GM21619 (cell line): ENCODE data around the gene ITGA3.

Source experiments
- ATAC-seq: cut with Tn5 transposase; IDR thresholded peaks from one replicate; pipeline ENCODE4 v1.9.1; 2021; ENCODE audit not compliant: unreplicated experiment

ITGA3 gene

GRCh38 chr17:50090971-50091917 is 35.3 kb downstream of the ITGA3 start:
- no peak for ATAC-seq

GRCh38 chr17:50091918-50092285 is 36.0 kb downstream of the ITGA3 start:
- no peak for ATAC-seq

DNA sequence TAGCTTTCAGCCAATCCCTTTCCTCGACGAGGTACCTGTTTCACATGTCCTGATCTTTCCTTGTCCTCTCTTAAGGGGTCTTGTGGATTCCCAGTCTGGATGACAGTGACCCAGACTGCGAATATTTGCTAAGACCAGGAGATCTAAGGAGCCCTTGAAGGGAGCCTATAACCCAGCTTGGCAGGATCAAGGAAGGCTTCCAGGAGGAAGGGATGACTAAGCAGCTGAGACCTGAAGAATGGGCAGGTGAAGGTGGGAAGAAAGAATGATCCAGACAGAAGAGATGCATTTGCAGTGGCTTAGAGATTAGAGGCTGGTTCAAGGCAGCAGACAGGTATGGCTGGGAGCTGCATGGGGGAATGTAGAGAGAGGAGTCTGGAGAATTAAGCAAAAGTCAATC is 37.3 kb downstream of the ITGA3 start:
- no peak for ATAC-seq

DNA sequence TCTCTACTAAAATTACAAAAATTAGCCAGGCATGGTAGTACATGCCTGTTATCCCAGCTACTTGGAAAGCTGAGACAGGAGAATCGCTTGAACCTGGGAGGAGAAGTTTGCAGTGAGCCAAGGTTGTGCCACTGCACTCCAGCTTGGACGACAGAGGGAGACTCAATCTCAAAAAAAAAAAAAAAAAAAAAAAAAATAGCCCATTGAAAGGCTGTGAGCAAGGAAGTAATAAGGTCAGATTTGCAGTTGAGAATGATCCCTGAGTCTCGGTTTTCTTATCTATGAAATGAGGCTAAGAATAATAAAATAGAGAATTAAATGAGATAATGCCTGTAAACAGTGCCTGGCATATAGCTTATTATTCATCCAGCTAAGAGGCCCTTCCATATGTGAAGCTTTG is 37.9 kb downstream of the ITGA3 start:
- no peak for ATAC-seq

GRCh38 chr17:50094243-50094752 is 38.4 kb downstream of the ITGA3 start:
- no peak for ATAC-seq

- peak; percentile 93 for ATAC-seq
Observed at GRCh38 chr17:50094753-50095619, 39.1 kb downstream of the ITGA3 start, which contains the start of gene PDK2. PDK2 (plus strand) TSS chr17:50095351; CDS start chr17:50095436, 85 bp downstream.

GRCh38 chr17:50095626-50096037 is 39.7 kb downstream of the ITGA3 start:
- no peak for ATAC-seq

GRCh38 chr17:50096092-50096491 is 40.2 kb downstream of the ITGA3 start:
- no peak for ATAC-seq

DNA sequence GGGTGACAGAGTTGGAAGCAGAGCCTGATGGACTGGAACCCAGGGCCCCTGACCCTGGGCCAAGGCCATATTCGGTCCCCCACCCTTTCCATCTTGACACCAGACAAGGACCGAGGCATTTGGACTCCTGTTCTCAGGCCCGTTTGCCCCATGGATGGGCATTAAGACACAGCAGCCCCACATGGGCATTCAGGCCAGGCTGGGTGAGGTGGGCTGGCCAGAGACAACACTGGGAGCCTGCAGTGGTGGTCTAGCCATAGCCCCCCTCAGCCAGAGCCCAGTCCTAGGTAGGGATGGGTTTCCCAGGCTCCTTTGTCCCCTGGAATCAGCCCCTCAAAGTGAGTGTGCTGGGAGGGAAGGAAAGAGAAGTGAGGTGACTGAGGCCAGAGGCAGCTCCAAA is 40.8 kb downstream of the ITGA3 start:
- ATAC-seq, result no peak

GRCh38 chr17:50097455-50097854 is 41.5 kb downstream of the ITGA3 start:
- no peak for ATAC-seq

DNA sequence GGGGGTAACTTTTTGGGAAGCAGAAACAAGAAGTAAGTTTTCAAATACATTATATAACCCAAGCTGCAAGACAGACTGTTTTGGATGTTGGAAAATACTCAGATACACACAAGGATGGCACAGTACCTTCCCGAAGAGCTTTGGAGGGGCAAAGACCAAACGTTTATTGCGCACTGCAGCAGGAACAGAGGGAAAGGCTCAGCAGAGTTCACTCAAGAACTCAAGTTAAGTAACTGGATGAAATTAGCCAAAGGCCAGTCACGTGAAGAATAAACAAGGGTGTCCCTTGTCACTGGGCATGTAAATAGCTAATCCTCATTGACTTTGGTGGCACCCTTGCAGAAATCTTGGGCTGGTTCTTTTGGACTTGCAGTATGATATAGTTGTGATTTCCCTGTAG is 42.0 kb downstream of the ITGA3 start:
- no peak for ATAC-seq

- no peak for ATAC-seq
Observed at GRCh38 chr17:50098583-50098982, 42.7 kb downstream of the ITGA3 start.

DNA sequence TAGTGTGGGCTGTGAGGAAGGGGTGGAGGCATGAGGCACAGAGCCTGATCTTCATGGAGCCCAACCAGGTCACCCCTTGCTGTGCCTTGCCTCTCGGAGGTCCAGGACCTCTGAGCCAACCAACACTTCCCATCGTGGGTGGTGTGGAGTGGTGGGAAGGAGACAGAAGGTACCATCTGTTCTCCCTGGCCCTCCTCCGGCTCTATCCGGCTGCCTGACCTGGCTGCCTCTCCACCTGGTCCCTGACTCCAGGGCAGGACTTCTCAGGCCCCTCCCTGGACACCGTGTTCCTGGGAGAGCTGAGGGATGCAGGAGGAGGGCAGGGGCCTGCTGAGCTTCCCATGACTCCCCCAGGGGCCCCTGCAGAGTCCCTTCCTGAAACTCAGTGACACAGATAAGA is 43.1 kb downstream of the ITGA3 start:
- no peak for ATAC-seq

GRCh38 chr17:50100480-50100883 is 44.6 kb downstream of the ITGA3 start:
- ATAC-seq, result no peak

DNA sequence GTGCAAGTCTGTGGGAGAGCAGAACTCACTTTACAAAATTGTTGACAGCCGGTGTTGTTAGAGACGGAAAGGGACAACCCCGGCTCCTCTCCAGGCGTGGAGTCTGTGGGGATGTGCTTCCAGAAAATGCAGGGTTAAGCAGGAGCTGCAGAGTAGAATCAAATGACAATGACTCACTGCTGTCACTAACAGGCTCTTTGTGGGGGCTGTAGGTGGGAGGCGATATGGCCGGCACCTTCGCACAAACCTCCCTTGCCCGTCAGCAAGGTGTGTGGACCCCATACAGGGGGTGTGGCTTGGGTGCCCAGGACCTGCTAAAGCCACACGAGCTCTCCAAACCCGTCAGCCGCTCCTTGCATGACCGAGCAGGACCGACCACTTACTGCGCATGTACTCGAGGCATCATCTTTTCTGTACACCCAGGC is 45.0 kb downstream of the ITGA3 start:
- no peak for ATAC-seq

DNA sequence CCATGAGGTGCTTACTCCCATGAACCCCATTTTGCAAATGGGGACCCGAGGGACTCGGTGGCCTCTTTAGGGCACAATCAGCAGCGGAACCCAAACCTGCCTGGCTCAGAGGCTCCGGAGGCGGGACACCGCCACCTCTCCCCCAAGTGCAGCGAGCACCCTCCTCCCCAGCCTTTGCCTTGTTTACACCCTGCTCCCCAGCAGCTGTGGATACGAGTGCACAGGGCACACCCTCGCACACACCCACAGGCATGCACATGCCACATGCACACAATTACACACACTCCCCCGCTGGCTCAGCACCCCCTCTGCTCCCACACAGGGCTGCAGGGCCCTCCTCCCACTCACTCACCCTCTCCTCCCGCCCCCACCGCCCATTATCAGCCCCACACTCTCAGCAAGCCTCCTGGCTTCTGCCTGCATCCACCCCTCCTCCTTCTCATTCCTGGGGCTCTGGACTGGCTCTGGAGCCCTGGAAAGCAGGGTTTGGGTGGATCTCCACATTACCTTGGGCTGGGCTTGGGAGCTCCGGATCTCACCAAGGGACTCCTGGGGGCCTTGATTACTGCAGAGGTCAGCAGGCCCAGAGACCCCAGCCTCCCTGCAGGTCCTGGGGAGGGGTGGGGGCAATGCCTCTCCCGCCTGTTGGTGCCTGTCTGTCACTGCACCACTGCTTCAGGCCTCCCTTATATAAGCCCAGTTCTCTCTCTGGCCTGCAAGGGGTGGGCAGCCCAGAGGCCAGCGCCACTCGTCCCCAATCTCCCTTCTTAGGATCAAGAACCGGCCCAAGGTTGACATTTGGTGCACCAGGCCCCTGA is 45.6 kb downstream of the ITGA3 start:
- ATAC-seq, result no peak

DNA sequence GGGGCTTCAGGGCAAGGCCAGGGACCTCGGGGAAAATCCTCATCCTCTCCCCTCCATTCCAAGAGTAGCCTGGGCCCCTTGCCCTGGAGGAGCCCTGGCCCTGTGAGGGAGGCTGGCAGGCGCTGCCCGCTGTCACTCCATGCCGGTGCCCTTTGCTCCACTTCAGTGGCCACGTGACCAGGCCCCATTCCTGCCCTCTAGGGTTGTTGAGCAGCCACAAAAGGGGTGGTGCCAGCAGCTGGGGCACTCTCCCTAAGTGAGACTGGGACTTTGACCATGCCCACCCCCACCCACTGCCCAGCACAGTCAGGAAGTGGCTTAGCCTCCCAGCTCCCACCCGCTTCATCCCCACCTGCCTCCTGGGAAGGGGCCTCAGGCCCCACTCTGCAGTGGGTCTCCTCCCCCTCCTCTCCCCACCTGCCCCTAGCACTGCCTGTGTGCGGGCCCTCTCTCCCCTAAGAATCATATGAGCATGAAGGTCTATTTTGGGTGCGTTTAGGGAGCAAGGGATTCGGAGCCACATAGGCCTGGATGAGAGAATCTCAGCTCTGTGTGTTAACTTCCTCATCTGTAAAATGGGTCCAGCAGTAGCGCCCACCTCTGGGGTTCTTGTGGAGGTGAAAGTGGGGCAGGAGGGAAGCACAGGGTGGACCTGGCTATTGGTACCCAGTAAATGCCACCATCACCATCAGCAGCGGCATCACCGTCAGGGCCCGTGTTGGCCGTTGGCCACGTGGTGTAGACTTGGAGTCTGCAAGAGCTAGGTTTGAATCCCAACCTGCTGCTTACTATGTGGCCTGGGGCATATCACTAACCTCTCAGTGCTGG is 46.5 kb downstream of the ITGA3 start:
- no peak for ATAC-seq

DNA sequence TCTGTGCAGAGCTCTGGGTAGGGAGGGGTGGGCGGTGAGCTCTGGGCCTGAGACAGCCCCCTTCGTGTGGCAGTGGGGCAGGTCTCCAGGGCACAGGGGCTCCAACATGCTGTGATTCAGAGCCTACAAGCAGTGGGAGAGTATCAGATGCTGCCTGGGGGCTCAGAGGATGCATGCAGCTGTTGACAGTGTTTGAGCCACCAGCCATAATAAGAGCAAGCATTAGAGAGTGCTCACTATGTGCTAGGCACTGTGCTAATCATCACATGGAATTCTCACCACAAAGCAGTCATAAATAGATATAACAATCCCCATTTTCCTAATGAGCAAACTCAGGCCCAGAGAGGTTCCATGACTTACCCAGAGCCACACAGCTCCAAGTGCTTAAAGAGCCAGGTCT is 47.3 kb downstream of the ITGA3 start:
- ATAC-seq, result no peak

DNA sequence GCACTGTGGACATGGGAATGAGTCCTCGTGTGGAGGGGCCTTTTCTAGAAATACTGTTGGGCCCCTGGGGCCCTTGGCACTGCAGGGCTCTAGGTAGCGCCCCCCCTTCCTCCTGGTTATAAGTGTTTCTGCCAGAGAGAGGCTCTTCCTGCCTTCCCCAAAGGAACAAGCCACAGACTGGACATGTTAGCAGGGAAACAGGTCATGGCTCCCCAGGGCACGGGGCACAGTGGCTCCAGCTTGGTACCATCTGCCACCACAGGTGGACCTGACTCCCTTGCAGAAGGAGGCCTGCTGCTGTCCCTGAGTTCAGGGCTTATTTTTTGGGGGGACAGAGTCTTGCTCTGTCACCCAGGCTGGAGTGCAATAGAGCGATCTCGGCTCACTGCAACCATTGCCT is 48.0 kb downstream of the ITGA3 start:
- ATAC-seq, result no peak

DNA sequence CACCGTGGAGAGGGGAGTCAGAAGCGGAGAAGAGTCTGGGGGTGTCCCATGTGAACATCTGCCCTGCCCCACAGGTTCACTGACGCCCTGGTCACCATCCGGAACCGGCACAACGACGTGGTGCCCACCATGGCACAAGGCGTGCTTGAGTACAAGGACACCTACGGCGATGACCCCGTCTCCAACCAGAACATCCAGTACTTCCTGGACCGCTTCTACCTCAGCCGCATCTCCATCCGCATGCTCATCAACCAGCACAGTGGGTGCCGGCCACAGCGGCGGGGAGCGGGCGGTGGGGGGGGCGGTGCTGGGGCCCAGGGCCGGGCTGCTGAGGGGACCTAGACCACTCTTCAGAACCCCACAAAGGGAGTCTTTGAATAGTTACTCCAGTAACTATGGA is 49.9 kb downstream of the ITGA3 start:
- no peak for ATAC-seq
